Activated T-cell treated with anti-CD3 and anti-CD28 coated beads, Interleukin-2, amount 50 U/mL, for 1 hour (primary cell): Measurements from ENCODE around the gene TCF21.
"Not testable (repeated sequence)": the region's sequence is repeated elsewhere in the genome, so short reads cannot be mapped to it uniquely, and the experiment has no call there.

Experiments used
- DNase-seq: peaks from one replicate; pipeline ENCODE4 v3.0.0-alpha.2; 2020

TCF21 gene

DNA sequence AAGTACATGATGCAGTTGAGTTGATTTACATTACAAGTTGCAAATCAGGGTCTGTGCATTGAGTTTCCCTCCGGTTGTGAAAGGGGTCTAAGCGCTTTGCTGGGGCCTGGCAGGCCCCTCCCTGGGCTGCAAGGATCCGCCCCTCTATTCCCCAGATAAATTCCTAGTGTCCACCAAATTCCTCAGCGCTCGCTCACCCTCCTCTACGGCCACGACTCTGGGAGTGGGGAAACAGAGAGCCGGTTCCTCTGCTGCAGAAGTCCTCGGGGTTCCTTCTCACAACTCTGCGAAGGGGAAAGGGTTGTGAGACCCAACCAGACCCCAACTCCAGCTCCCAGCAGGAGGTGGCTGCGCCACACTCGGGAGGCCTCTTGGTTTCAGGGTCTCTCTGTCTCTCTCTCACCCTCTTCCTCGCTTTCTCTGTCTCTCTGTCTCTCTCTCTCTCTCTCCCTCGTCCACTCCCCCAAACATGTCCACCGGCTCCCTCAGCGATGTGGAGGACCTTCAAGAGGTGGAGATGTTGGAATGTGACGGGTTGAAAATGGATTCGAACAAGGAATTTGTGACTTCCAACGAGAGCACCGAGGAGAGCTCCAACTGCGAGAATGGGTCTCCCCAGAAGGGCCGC lies at the start of gene TCF21:
Gene TCF21, plus strand, starts transcription at position 185 of the 628 bp plus-strand sequence. Its CDS starts 285 bp downstream, at position 470.
- no peak for DNase-seq

- DNase-seq, result no peak
Measured at GRCh38 chr6:133841176-133841575, 47.7 kb upstream of the TCF21 start.

- no peak for DNase-seq
Measured at GRCh38 chr6:133843098-133843497, 45.8 kb upstream of the TCF21 start.

GRCh38 chr6:133844709-133845108 lies 44.2 kb upstream of the TCF21 start:
- no peak for DNase-seq

DNA sequence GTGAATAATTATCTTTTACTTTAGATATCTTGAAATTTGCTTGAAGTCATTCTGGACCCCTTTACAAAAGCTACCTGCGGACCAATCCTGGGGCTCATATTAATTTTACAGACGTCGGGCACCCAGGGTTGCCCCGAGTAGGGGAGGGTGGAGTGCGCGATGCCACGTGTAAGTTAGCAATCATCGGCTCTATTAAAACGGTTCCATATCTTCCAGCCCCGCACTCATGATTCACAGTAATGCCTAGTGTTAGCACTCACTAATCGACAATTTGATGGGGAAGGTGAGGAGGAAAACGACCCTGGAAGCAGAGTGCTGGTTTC lies 34.9 kb upstream of the TCF21 start:
- DNase-seq, result no peak

- no peak for DNase-seq
Measured at GRCh38 chr6:133854364-133855275, 34.3 kb upstream of the TCF21 start.

- DNase-seq, result no peak
Measured at GRCh38 chr6:133855276-133855990, 33.5 kb upstream of the TCF21 start.

DNA sequence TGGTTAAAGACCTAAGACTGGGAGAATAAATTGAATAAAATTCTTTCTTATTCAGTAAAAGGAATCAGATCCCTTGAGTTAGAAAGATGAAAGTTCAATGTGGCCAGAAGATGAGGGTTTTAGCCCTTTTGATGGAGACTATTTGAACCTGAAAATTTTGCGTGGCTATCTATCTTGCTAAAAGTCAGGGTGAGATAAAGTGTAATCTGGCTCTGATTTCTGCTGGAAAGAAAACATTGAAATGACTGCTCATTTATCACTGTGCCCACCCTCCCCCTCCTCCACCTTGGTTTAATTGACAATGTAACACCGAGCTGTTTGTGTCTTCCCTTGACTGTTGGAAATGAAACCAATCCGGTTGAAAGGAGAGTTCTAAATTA lies 32.9 kb upstream of the TCF21 start:
- DNase-seq, result no peak

DNA sequence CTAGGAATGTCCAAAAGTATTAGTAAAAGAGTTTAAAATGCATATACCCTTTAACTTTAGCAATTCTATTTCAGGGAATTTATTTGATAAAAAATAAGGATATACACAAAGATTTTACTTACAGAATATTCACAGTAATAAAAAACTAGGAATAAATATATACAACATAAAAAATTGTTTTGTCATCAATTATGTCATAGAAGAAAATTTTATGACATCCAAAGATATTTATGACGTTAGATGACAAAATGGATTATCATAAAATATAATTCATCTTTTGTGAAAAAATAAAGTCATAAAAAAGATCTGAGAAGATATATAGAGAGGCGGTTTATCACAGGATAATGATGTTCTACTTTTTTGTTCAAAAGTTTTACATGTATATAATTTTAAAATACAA lies 32.0 kb upstream of the TCF21 start:
- no peak for DNase-seq

DNA sequence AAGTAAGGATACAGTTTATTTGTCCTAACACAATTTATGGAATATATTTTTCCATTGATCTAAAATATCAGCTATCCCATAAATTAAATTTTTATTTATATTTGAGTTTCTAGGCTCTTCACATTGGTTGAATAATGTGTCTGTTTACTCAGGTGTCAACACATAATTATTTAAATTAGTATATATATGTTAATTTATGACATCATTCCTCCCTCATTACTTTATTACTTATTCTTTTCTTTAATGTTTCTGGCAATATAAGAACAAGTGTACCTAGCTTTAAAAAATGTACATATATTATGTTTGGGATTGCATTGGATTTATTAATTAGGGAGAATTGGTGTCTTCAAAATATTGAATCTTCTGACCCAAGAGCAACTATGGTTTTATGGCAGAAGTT lies 31.2 kb upstream of the TCF21 start:
- DNase-seq, result no peak

GRCh38 chr6:133861337-133861736 lies 27.6 kb upstream of the TCF21 start:
- not testable (repeated sequence) for DNase-seq

DNA sequence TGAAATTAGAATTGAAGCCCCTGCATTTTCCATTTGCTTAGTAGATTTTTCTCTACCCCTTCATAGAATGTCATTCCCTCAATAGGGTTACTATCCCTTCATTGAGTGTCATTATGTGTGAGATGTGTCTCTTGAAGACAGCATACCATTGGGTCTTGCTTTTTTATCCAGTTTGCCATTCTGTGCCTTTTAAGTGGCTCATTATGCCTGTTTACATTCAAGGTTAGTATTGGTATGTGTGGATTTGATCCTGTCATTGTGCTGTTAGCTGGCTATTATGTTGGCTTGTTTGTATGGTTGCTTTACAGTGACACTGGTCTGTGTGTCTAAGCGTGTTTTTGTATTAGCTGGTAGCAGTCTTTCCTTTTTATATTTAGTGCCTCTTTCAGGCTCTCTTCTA lies 25.7 kb upstream of the TCF21 start:
- DNase-seq, result no peak

DNA sequence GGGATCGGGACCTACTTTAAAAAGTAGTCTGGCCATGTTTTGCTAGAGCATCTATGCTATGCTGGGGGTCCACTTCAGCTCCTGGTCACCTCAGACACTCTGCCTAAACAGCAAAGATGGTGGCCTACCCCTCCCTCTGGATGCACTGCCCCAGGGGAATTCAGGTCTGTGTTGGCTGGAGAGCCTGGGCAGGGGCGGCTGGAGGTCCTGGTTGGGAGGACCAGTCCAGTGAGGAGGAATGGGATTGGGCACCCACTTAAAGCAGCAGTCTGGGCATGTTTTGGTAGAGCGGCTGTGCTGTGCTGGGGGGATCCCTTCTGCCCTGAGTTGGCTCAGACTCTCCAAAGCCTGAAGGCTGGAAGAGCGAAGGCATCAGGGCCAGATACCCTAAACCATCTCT lies 23.2 kb upstream of the TCF21 start:
- no peak for DNase-seq

DNA sequence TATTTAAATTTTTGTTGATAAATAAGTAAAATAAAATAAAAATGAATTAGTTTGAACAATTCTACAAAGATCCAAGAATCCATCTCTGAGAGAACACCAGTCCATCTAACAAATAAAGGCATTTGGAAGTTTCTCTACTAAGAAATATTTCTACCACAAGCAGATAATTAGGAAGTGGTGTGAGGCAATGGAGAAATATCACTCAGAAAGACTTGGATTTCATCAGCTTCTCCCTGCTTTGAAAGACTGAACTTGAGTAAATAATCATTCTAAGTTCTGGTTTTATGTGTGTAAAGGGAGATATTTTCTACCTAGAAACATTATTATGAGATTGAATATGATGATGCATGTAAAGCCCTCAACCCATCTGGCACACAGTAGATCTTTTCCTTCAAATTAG lies 17.8 kb upstream of the TCF21 start:
- DNase-seq, result no peak

- DNase-seq, result no peak
Measured at GRCh38 chr6:133873538-133873937, 15.4 kb upstream of the TCF21 start.

DNA sequence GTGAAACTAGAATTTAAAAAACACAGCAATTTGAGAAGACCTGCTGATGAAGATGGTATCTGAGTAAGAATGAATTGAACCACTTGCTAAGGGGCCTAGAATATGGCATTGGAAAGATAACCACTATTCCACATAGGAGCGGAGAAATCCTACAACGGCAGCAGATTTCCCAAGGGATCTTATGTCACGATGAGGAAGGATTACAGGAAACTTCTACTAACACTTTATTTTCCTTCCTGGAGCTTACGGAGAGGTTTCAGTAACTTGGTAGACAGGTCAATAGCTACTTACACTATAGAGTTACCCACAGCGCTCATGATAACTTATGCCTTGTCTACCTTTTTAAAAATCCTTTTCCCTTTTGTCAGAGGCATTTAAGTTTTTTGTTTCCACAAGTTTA lies 11.8 kb upstream of the TCF21 start:
- DNase-seq, result no peak

DNA sequence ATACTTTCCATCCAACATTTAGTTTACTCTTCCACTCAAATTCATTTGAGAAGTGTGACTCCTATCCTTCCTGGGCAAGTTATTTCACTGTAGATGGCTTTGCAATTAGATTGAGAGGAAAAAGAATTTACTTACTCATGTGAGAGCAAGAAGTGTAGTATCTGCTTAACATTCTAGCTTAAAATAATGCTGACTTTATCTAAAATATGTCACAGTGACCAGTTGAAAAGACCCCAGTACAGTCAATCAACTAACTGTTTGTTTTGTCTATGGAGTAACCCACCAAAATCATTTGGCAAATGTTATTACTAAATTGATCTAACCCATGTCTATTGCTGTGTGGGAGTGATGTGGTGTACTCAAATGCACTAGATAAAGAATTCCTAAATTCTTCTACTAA lies 8.9 kb upstream of the TCF21 start:
- no peak for DNase-seq

- DNase-seq, result no peak
Measured at GRCh38 chr6:133880896-133881295, 8.0 kb upstream of the TCF21 start.

DNA sequence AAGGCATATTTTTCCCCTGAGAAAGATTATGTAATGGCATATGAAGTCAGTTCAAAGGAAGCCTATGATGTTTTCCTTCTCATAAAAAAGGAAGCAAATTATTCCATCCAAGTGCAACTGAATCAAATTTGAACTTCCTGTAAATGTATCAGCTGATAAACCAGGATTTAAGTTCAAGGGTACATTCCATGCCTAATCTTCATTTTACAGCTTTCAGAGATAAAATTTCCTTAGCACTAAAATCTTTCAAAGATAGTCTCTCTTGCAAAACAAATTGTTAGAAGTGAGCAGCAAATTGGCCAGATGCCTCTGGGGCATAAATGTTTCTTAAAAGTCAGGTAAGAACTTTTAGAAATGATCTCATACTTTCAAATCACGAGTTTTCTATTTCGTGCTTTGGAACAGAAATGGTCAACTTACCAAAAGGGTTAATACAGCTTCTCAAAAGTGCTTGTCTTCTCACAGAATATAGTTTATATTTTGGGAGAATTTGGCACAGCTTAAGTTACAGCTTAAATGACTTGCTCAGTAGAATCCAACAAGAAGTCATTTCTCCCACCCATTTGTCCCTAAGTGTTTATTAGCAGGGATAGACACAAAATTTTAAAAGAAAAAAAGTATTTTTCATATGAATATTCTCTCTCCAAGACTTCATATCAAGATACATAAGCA lies 2.7 kb upstream of the TCF21 start:
- no peak for DNase-seq

- DNase-seq, result no peak
Measured at GRCh38 chr6:133887156-133887879, 1.6 kb upstream of the TCF21 start.

GRCh38 chr6:133887880-133888230 lies 1.1 kb upstream of the TCF21 start:
- DNase-seq, result no peak

GRCh38 chr6:133889557-133890403 lies 867 bp downstream of the TCF21 start:
- no peak for DNase-seq
